IMR-90 (cell line): ENCODE results near the gene FABP7. TPM values are rescaled to one million over a fixed set of nuclear protein-coding genes. Genes with fewer than 3 reads are reported as not detected.

Experiments
- ATAC-seq: fragments of 200-7000 bp; cut with Tn5 transposase; 2 replicates; pipeline ENCODE4 v1.9.1; 2020; ENCODE audit warnings: low read depth, mild to moderate bottlenecking, moderate library complexity
- BruUV-seq: library from RNA; stranded (reverse); fragments of 400-500 nt; replicated peaks from 2 replicates; lab custom pipeline; 2021; lab: Mats Ljungman, UMichigan
- CTCF ChIA-PET: fragments of 300-600 bp; formaldehyde crosslinking; extraction: SDS; loops from one replicate; lab custom pipeline; 2021; ENCODE audit warnings: antibody characterized with exemption; lab: Yijun Ruan, JAX
- POLR2A ChIA-PET: fragments of 300-600 bp; sonication (Branson Sonifier 250); formaldehyde crosslinking; loops from one replicate; lab custom pipeline; 2022; ENCODE audit warnings: antibody characterized with exemption; ENCODE audit not compliant: unreplicated experiment; lab: Charles Lee
- DNase-seq: peaks from one replicate; pipeline ENCODE4 v3.0.0; 2013
- H2AFZ ChIP-seq: replicated peaks from 2 replicates; pipeline ENCODE3; 2013; ENCODE audit warnings: low read length, mild to moderate bottlenecking; ENCODE audit not compliant: poor library complexity
- H2AK5ac ChIP-seq: 2 replicates; pipeline ENCODE4 v1.6.1; 2013; ENCODE audit warnings: low read depth, low read length, inconsistent platforms
- H2AK9ac ChIP-seq: replicated peaks from 2 replicates; pipeline ENCODE3; 2013; ENCODE audit warnings: mild to moderate bottlenecking, low read depth, low read length, moderate library complexity; ENCODE audit not compliant: poor library complexity
- H2BK120ac ChIP-seq: 2 replicates; pipeline ENCODE4 v1.6.1; 2013; ENCODE audit warnings: low read depth, low read length, inconsistent platforms
- H2BK15ac ChIP-seq: 3 replicates; pipeline ENCODE4 v1.6.1; 2013; ENCODE audit warnings: low read depth, low read length, inconsistent platforms
- H2BK20ac ChIP-seq: 2 replicates; pipeline ENCODE4 v1.6.1; 2013; ENCODE audit warnings: low read depth, mild to moderate bottlenecking, inconsistent platforms, low read length, moderate library complexity
- H2BK5ac ChIP-seq: 2 replicates; pipeline ENCODE4 v1.6.1; 2013; ENCODE audit warnings: mild to moderate bottlenecking, low read depth, low read length, inconsistent platforms; ENCODE audit not compliant: poor library complexity, severe bottlenecking
- H3K14ac ChIP-seq: replicated peaks from 2 replicates; pipeline ENCODE4 v1.6.1; 2013; ENCODE audit warnings: low read depth, low read length, inconsistent platforms
- H3K18ac ChIP-seq: 2 replicates; pipeline ENCODE4 v1.6.1; 2013; ENCODE audit warnings: low read depth, low read length, control low read depth
- H3K23ac ChIP-seq: 2 replicates; pipeline ENCODE4 v1.6.1; 2013; ENCODE audit warnings: low read depth, low read length, inconsistent platforms
- H3K27ac ChIP-seq: 2 replicates; pipeline ENCODE4 v1.5.1; 2013; ENCODE audit warnings: mild to moderate bottlenecking, control low read depth, low read length; ENCODE audit not compliant: insufficient read depth
- H3K27me3 ChIP-seq: 2 replicates; pipeline ENCODE4 v1.6.1; 2013; ENCODE audit warnings: low read length; ENCODE audit not compliant: control insufficient read depth, insufficient read depth
- H3K36me3 ChIP-seq: 2 replicates; pipeline ENCODE4 v1.6.1; 2013; ENCODE audit warnings: low read length, mixed read lengths; ENCODE audit not compliant: control insufficient read depth, insufficient read depth
- H3K4ac ChIP-seq: 2 replicates; pipeline ENCODE4 v1.6.1; 2013; ENCODE audit warnings: low read depth, low read length, inconsistent platforms
- H3K4me1 ChIP-seq: 2 replicates; pipeline ENCODE4 v1.6.1; 2013; ENCODE audit warnings: low read length, mixed read lengths; ENCODE audit not compliant: control insufficient read depth, insufficient read depth
- H3K4me2 ChIP-seq: 2 replicates; pipeline ENCODE4 v1.6.1; 2013; ENCODE audit warnings: low read depth, mild to moderate bottlenecking, control low read depth, low read length, moderate library complexity
- H3K4me3 ChIP-seq: 2 replicates; pipeline ENCODE4 v1.5.1; 2013; ENCODE audit warnings: low read depth, mild to moderate bottlenecking, control low read depth, low read length, moderate library complexity; ENCODE audit not compliant: insufficient read depth
- H3K56ac ChIP-seq: 2 replicates; pipeline ENCODE4 v1.6.1; 2013; ENCODE audit warnings: low read length, inconsistent platforms; ENCODE audit not compliant: insufficient read depth; ENCODE audit errors: extremely low read depth
- H3K79me1 ChIP-seq, 2 experiments: 2 replicates each; pipeline ENCODE4 v1.6.1; 2013; ENCODE audit warnings: low read length in 2 of 2, inconsistent platforms in 1 of 2, low read depth in 1 of 2
- H3K9ac ChIP-seq: 2 replicates; pipeline ENCODE4 v1.6.1; 2013; ENCODE audit warnings: low read depth, low read length, control low read depth
- H3K9me1 ChIP-seq: 2 replicates; pipeline ENCODE4 v1.6.1; 2013; ENCODE audit warnings: low read length, inconsistent platforms; ENCODE audit not compliant: insufficient read depth
- H3K9me3 ChIP-seq: 2 replicates; pipeline ENCODE4 v1.6.1; 2013; ENCODE audit warnings: low read length; ENCODE audit not compliant: control insufficient read depth, insufficient read depth
- H4K20me1 ChIP-seq: 2 replicates; pipeline ENCODE4 v1.6.1; 2013; ENCODE audit warnings: low read length, inconsistent platforms; ENCODE audit not compliant: insufficient read depth
- H4K5ac ChIP-seq: 2 replicates; pipeline ENCODE4 v1.6.1; 2013; ENCODE audit warnings: mild to moderate bottlenecking, low read depth, low read length, control low read depth
- H4K8ac ChIP-seq, 2 experiments: 2 replicates each; pipeline ENCODE4 v1.6.1; 2013; ENCODE audit warnings: low read depth in 2 of 2, low read length in 2 of 2, control low read depth in 1 of 2, inconsistent platforms in 1 of 2
- H4K91ac ChIP-seq: 2 replicates; pipeline ENCODE4 v1.6.1; 2013; ENCODE audit warnings: low read depth, low read length, inconsistent platforms; ENCODE audit not compliant: insufficient read depth
- MAFK ChIP-seq: IDR thresholded peaks from 2 replicates; pipeline ENCODE4 v1.6.1; 2012; ENCODE audit warnings: low read depth, low read length, improper control_type of control experiment
- MXI1 ChIP-seq: IDR thresholded peaks from 2 replicates; pipeline ENCODE4 v1.6.1; 2012; ENCODE audit warnings: low read depth, mild to moderate bottlenecking, low read length, moderate library complexity, borderline replicate concordance
- NFE2L2 ChIP-seq: fragments of 150-350 bp; IDR thresholded peaks from 2 replicates; pipeline ENCODE4 v1.6.1; 2016; ENCODE audit warnings: low read depth, mild to moderate bottlenecking, low read length
- POLR2A ChIP-seq: IDR thresholded peaks from 2 replicates; pipeline ENCODE4 v1.6.1; 2012; ENCODE audit warnings: mild to moderate bottlenecking, low read depth, low read length
- SMC3 ChIP-seq: fragments of 150-350 bp; IDR thresholded peaks from 2 replicates; pipeline ENCODE4 v1.6.1; 2016; ENCODE audit warnings: low read depth, mild to moderate bottlenecking, antibody characterized with exemption, low read length, moderate library complexity
- WGBS, 2 experiments: methylation state at CpG; one replicate each; pipeline versions ENCODE4 v1.1.5 to v1.1.7; 2013; ENCODE audit warnings: missing lambda C conversion rate in 2 of 2; ENCODE audit not compliant: insufficient read length in 1 of 2; ENCODE audit errors: extremely low coverage in 2 of 2; 5-methylcytosine and 5-hydroxymethylcytosine counted together
- dilution Hi-C: fragments of 300-500 bp; cut with HindIII; formaldehyde crosslinking; loops from one replicate; pipeline ENCODE4 v1.14.3; 2018; ENCODE audit warnings: low sequenced_read_pairs; ENCODE audit not compliant: unreplicated experiment
- in situ Hi-C: fragments of 300-500 bp; cut with MboI; formaldehyde crosslinking; loops from 3 replicates; pipeline ENCODE4 v1.14.3; 2019; ENCODE audit warnings: low sequenced_read_pairs, inconsistent platforms, mixed read lengths
- intact Hi-C: fragments of 100-400 bp; cut with micrococcal nuclease; formaldehyde crosslinking; loops from 2 replicates; pipeline ENCODE4 v1.10.0; 2022
- polyA plus RNA-seq, 3 experiments: library from polyadenylated mRNA; depleted of rRNA; stranded (reverse); fragments of >200 nt; gene quantifications; 2 replicates each; pipeline ENCODE4 v1.2.3, GENCODE V29; 2012; ENCODE audit warnings: low replicate concordance in 1 of 3
- total RNA-seq: library from RNA; depleted of rRNA; stranded (reverse); fragments of >200 nt; gene quantifications from 2 replicates; pipeline ENCODE4 v1.2.3, GENCODE V29; 2012
- TF ChIP-seq, protein P1 (sequence below): conservative IDR thresholded peaks from 2 replicates; pipeline ENCODE4 v1.5.1; 2012; ENCODE audit warnings: mild to moderate bottlenecking, low read depth, low read length, improper control_type of control experiment
- TF ChIP-seq, protein P2 (sequence below): fragments of 150-350 bp; IDR thresholded peaks from 2 replicates; pipeline ENCODE4 v1.6.1; 2016; ENCODE audit warnings: low read depth, mild to moderate bottlenecking, low read length, moderate library complexity, borderline replicate concordance
- TF ChIP-seq, protein P3 (sequence below): fragments of 150-350 bp; IDR thresholded peaks from 2 replicates; pipeline ENCODE4 v1.6.1; 2017; ENCODE audit warnings: mild to moderate bottlenecking, antibody characterized with exemption, low read length, low read depth

Gene FABP7
- total and polyA plus RNA-seq, 2 of the 4 experiments (the other 2 are of a cell fraction) = not detected

DNA sequence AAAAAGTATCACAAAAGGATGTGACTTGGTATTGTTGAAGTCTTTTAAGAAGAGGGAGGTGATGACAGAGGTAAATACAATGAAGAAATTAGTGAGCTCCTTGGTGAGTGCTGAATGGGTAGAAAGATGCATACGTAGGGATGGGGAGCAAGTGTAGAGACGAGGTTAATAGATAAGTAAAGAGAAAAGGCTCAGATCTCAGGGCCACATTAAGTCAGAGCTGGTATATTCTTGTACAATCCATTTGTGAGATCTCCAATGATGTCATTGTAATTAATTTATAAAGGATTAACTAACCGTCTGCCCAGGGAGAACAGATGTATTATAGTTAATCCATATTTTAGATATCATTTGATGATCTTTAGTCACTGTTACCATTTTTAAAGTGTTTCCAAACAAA, 52.9 kb downstream of the FABP7 start:
- H2AK5ac ChIP-seq = no peak overlapping the region
- no peaks in the 10 kb centered on the region for H3K9me1 ChIP-seq
- no peak overlapping the region for H3K4ac ChIP-seq
- H3K4me2 ChIP-seq = no peak overlapping the region
- no peaks in the 10 kb centered on the region for H3K79me1 ChIP-seq
- BruUV-seq = no TSS peak
- dilution Hi-C loops (no loop called here), in situ Hi-C loops (loop anchor here (10.0 kb wide), 1 partner anchor 338 kb away; no protein-coding TSS in a partner anchor), intact Hi-C loops (no loop called here)
- no peak overlapping the region for H4K5ac ChIP-seq
- TF ChIP-seq POLR2A (no peak), SMC3 (no peak), MXI1 (no peak), NFE2L2 (no peak), MAFK (no peak)
- TF ChIP-seq, protein P1, sequence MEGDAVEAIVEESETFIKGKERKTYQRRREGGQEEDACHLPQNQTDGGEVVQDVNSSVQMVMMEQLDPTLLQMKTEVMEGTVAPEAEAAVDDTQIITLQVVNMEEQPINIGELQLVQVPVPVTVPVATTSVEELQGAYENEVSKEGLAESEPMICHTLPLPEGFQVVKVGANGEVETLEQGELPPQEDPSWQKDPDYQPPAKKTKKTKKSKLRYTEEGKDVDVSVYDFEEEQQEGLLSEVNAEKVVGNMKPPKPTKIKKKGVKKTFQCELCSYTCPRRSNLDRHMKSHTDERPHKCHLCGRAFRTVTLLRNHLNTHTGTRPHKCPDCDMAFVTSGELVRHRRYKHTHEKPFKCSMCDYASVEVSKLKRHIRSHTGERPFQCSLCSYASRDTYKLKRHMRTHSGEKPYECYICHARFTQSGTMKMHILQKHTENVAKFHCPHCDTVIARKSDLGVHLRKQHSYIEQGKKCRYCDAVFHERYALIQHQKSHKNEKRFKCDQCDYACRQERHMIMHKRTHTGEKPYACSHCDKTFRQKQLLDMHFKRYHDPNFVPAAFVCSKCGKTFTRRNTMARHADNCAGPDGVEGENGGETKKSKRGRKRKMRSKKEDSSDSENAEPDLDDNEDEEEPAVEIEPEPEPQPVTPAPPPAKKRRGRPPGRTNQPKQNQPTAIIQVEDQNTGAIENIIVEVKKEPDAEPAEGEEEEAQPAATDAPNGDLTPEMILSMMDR = no peak
- TF ChIP-seq, protein P2, sequence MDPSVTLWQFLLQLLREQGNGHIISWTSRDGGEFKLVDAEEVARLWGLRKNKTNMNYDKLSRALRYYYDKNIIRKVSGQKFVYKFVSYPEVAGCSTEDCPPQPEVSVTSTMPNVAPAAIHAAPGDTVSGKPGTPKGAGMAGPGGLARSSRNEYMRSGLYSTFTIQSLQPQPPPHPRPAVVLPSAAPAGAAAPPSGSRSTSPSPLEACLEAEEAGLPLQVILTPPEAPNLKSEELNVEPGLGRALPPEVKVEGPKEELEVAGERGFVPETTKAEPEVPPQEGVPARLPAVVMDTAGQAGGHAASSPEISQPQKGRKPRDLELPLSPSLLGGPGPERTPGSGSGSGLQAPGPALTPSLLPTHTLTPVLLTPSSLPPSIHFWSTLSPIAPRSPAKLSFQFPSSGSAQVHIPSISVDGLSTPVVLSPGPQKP = no peak
- TF ChIP-seq, protein P3, sequence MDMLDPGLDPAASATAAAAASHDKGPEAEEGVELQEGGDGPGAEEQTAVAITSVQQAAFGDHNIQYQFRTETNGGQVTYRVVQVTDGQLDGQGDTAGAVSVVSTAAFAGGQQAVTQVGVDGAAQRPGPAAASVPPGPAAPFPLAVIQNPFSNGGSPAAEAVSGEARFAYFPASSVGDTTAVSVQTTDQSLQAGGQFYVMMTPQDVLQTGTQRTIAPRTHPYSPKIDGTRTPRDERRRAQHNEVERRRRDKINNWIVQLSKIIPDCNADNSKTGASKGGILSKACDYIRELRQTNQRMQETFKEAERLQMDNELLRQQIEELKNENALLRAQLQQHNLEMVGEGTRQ = no peak
- no peak overlapping the region for H3K4me3 ChIP-seq
- H3K36me3 ChIP-seq = no peaks in the 10 kb centered on the region
- H3K27ac ChIP-seq = no peak overlapping the region
- ATAC-seq (no peak), DNase-seq (no peak)
- H3K4me1 ChIP-seq = peaks cover 2% of the 10 kb centered on the region; the same call in 1 of the 2 replicates
- 100% methylated on average over 1 of the region's 3 CpGs; no CpG with 5 or more reads in 1 of the 2 experiments for WGBS, 2 experiments
- no peak overlapping the region for H2BK20ac ChIP-seq
- no peak overlapping the region for H4K91ac ChIP-seq
- H3K9me3 ChIP-seq = no peaks in the 10 kb centered on the region
- H2AK9ac ChIP-seq = no peak overlapping the region
- POLR2A ChIA-PET = no interaction called here
- H3K9ac ChIP-seq = no peak overlapping the region
- no peak overlapping the region for H2BK120ac ChIP-seq
- H3K27me3 ChIP-seq = peaks cover 6% of the 10 kb centered on the region
- no peak overlapping the region for H2AFZ ChIP-seq
- H2BK15ac ChIP-seq = no peak overlapping the region
- no peak overlapping the region for H4K8ac ChIP-seq
- CTCF ChIA-PET = no interaction called here
- no peak overlapping the region for H3K56ac ChIP-seq
- no peak overlapping the region for H3K14ac ChIP-seq
- H4K20me1 ChIP-seq = no peaks in the 10 kb centered on the region
- H3K18ac ChIP-seq = no peak overlapping the region
- no peak overlapping the region for H3K23ac ChIP-seq
- H2BK5ac ChIP-seq = no peak overlapping the region
